Measurements from ENCODE around the gene EFCAB7.

- TF ChIP-seq POLR2AphosphoS5 (IDR thresholded peaks at IDR 0.05; ENCODE audit: insufficient read depth, low read depth, low read length), result no peak
- TF ChIP-seq POLR2A (IDR thresholded peaks at IDR 0.05; ENCODE audit: low read depth, low read length), result no peak
- TF ChIP-seq CTCF (IDR thresholded peaks at IDR 0.05; ENCODE audit: extremely low read depth in 1 of 2, insufficient read depth in 1 of 2, low read depth in 1 of 2, low read length in 2 of 2), result no peak
- no peak for TF ChIP-seq EZH2 (IDR thresholded peaks at IDR 0.05; ENCODE audit: borderline replicate concordance, low read depth, low read length, severe bottlenecking)
Observed at GRCh38 chr1:63595435-63595834, 72.1 kb downstream of the EFCAB7 start.

Measured in endothelial cell of umbilical vein (primary cell).